Psoas muscle (tissue), 8 donors: ENCODE measurements around the gene HSFX3. TPM values are rescaled to one million over a fixed set of nuclear protein-coding genes. Genes with fewer than 3 reads are reported as not detected.
"Not testable (repeated sequence)": the region's sequence is repeated elsewhere in the genome, so short reads cannot be mapped to it uniquely, and the experiment has no call there.

ENCODE experiments used
- ATAC-seq, 4 donors: fragments of 200-7000 bp; cut with Tn5 transposase; one replicate each; pipeline ENCODE4 v1.9.1; 2020; ENCODE audit warnings: moderate library complexity in 3 of 4, mild to moderate bottlenecking in 2 of 4
- DNase-seq, 2 donors: peaks; one replicate each; pipeline ENCODE4 v3.0.0-alpha.2; 2020
- H3K27ac ChIP-seq: fragments of 200-600 bp; one replicate; pipeline ENCODE4 v1.8.0; 2022
- H3K27me3 ChIP-seq, 3 donors: fragments of 200-600 bp in 1 of 3; one replicate each; pipeline versions ENCODE4 v1.6.1 to v1.8.0; 2013 to 2022; ENCODE audit warnings: low read length in 2 of 3, mild to moderate bottlenecking in 2 of 3, moderate library complexity in 1 of 3; ENCODE audit not compliant: insufficient read depth in 3 of 3
- H3K36me3 ChIP-seq, 2 donors: fragments of 200-600 bp in 1 of 2; one replicate each; pipeline versions ENCODE4 v1.6.1 to v1.8.0; 2013 to 2022; ENCODE audit warnings: low read depth in 1 of 2, mild to moderate bottlenecking in 1 of 2, moderate library complexity in 1 of 2; ENCODE audit not compliant: insufficient read depth in 1 of 2
- H3K4me1 ChIP-seq: fragments of 200-600 bp; one replicate; pipeline ENCODE4 v1.8.0; 2022
- H3K4me3 ChIP-seq: fragments of 200-600 bp; one replicate; pipeline ENCODE4 v1.8.0; 2022; ENCODE audit warnings: mild to moderate bottlenecking
- H3K9me3 ChIP-seq: fragments of 200-600 bp; one replicate; pipeline ENCODE4 v1.8.0; 2022
- CTCF ChIP-seq: fragments of 200-600 bp; IDR thresholded peaks from one replicate; pipeline ENCODE4 v1.8.0; 2022; ENCODE audit warnings: antibody characterized with exemption
- WGBS, 3 donors: extraction: QIAGEN DNeasy Blood & Tissue Kit; methylation state at CpG; one replicate each; pipeline versions ENCODE4 v1.1.6 to v1.1.7; 2013; 5-methylcytosine and 5-hydroxymethylcytosine counted together
- intact Hi-C, 2 donors: fragments of 100-400 bp; cut with DNase I; formaldehyde crosslinking; loops; one replicate each; pipeline versions ENCODE4 v1.11.0 to v1.14.2; 2022
- polyA plus RNA-seq, 3 donors: library from polyadenylated mRNA; stranded (reverse); fragments of 200-250 nt; gene quantifications; one replicate each; pipeline ENCODE4 v1.2.3, GENCODE V29; 2013
- total RNA-seq, 4 donors: library from RNA; stranded (reverse); fragmentation: NEBNext Ultra II Directional in 2 of 4; extraction: Animal tissue kit (Norgen Biotek cat#: 25700) in 2 of 4; gene quantifications; one replicate each; pipeline versions ENCODE4 v1.2.1 to v1.2.4, GENCODE V29; 2021 to 2023
- donor health status: healthy with polysubstance abuse.
- donor health status: DM: no; HTN: no; CAD: no; lungs with moderate emphysema.
- donor health status: Bipolar disorder and iron deficiency.
- donor health status: healthy.
- donor health status: DM: yes; HTN: yes; CAD: no.
- donor health status: DM: no; HTN: no; CAD: no.
- donor health status: DM: no; HTN: no; CAD: no.
- donor health status: DM: yes; HTN: yes; CAD: no.

Gene HSFX3
- total and polyA plus RNA-seq, 7 donors = 0.67 TPM; not detected in 6

- H3K9me3 ChIP-seq = no peaks in the 10 kb centered on the region
- DNase-seq (no peak), ATAC-seq (peak in 2 of 4 donors; percentile 29 to 34)
- H3K27me3 ChIP-seq = no peaks in the 10 kb centered on the region
- no peaks in the 10 kb centered on the region for H3K36me3 ChIP-seq
- WGBS, 3 donors = 53 to 79% (median 57%) methylated on average over 2 of the region's 2 CpGs
- H3K27ac ChIP-seq = no peak overlapping the region
- no peak overlapping the region for H3K4me3 ChIP-seq
- no peak for TF ChIP-seq CTCF
- intact Hi-C loops = no loop called here
- H3K4me1 ChIP-seq = no peaks in the 10 kb centered on the region
Measured at GRCh38 chrX:149522916-149523315, 26.8 kb downstream of the HSFX3 start.

- no peak for TF ChIP-seq CTCF
- 57 to 68% (median 67%) methylated on average over 9 of the region's 9 CpGs for WGBS, 3 donors
Measured at GRCh38 chrX:149521438-149521837, 28.3 kb downstream of the HSFX3 start.

GRCh38 chrX:149520636-149521277 lies 29.0 kb downstream of the HSFX3 start:
- H3K4me3 ChIP-seq, H3K9me3 ChIP-seq, DNase-seq, intact Hi-C loops, H3K4me1 ChIP-seq, H3K27ac ChIP-seq, H3K36me3 ChIP-seq, ATAC-seq, H3K27me3 ChIP-seq: not testable (repeated sequence)
- WGBS, 3 donors = 65 to 83% (median 70%) methylated on average over 3 of the region's 3 CpGs

More at GRCh38 chrX:149521438-149521837, 28.3 kb downstream of the HSFX3 start:
- intact Hi-C loops = no loop called here
- Histone ChIP-seq H3K27ac (no peak overlapping the region), H3K4me1 (no peaks in the 10 kb centered on the region), H3K4me3 (no peak overlapping the region), H3K36me3 (no peaks in the 10 kb centered on the region), H3K9me3 (no peaks in the 10 kb centered on the region), H3K27me3 (no peaks in the 10 kb centered on the region)
- DNase-seq = no peak
- ATAC-seq = no peak

- intact Hi-C loops = loop anchor here in 1 of 2 donors (10.0 kb wide), 1 partner anchor 117 kb away; the partner anchor contains the start of gene TMEM185A
- ATAC-seq (no peak), DNase-seq (no peak)
- no peak overlapping the region for H3K27ac ChIP-seq
- no peak for TF ChIP-seq CTCF
- 42 to 63% (median 44%) methylated on average over 7 of the region's 7 CpGs for WGBS, 3 donors
- no peaks in the 10 kb centered on the region for H3K36me3 ChIP-seq
- no peaks in the 10 kb centered on the region for H3K4me1 ChIP-seq
- H3K4me3 ChIP-seq = no peak overlapping the region
- no peaks in the 10 kb centered on the region for H3K9me3 ChIP-seq
- no peaks in the 10 kb centered on the region for H3K27me3 ChIP-seq
Measured at GRCh38 chrX:149518236-149518635, 31.5 kb downstream of the HSFX3 start.

- intact Hi-C loops = loop anchor here in 1 of 2 donors (10.0 kb wide), 1 partner anchor 117 kb away; the partner anchor contains the start of gene TMEM185A
- TF ChIP-seq CTCF = no peak
- H3K4me1 ChIP-seq = no peaks in the 10 kb centered on the region
- DNase-seq = no peak
- H3K4me3 ChIP-seq = no peak overlapping the region
- H3K9me3 ChIP-seq = no peaks in the 10 kb centered on the region
- 69 to 94% (median 90%) methylated on average over 1 of the region's 1 CpG for WGBS, 3 donors
- H3K27me3 ChIP-seq = no peaks in the 10 kb centered on the region
- no peak overlapping the region for H3K27ac ChIP-seq
- no peak for ATAC-seq
- no peaks in the 10 kb centered on the region for H3K36me3 ChIP-seq
Measured at GRCh38 chrX:149517308-149517707, 32.4 kb downstream of the HSFX3 start.
